IMR-90 (cell line): Measurements from ENCODE around the gene INTS12. TPM values are rescaled to one million over a fixed set of nuclear protein-coding genes. Genes with fewer than 3 reads are reported as not detected.

Source experiments
- ATAC-seq: fragments of 200-7000 bp; cut with Tn5 transposase; 2 replicates; pipeline ENCODE4 v1.9.1; 2020; ENCODE audit warnings: low read depth, mild to moderate bottlenecking, moderate library complexity
- BruUV-seq: library from RNA; stranded (reverse); fragments of 400-500 nt; replicated peaks from 2 replicates; lab custom pipeline; 2021; lab: Mats Ljungman, UMichigan
- CTCF ChIA-PET: fragments of 300-600 bp; formaldehyde crosslinking; extraction: SDS; loops from one replicate; lab custom pipeline; 2021; ENCODE audit warnings: antibody characterized with exemption; lab: Yijun Ruan, JAX
- POLR2A ChIA-PET: fragments of 300-600 bp; sonication (Branson Sonifier 250); formaldehyde crosslinking; loops from one replicate; lab custom pipeline; 2022; ENCODE audit warnings: antibody characterized with exemption; ENCODE audit not compliant: unreplicated experiment; lab: Charles Lee
- DNase-seq: peaks from one replicate; pipeline ENCODE4 v3.0.0; 2013
- H2AFZ ChIP-seq: replicated peaks from 2 replicates; pipeline ENCODE3; 2013; ENCODE audit warnings: low read length, mild to moderate bottlenecking; ENCODE audit not compliant: poor library complexity
- H2AK5ac ChIP-seq: 2 replicates; pipeline ENCODE4 v1.6.1; 2013; ENCODE audit warnings: low read depth, low read length, inconsistent platforms
- H2AK9ac ChIP-seq: replicated peaks from 2 replicates; pipeline ENCODE3; 2013; ENCODE audit warnings: mild to moderate bottlenecking, low read depth, low read length, moderate library complexity; ENCODE audit not compliant: poor library complexity
- H2BK120ac ChIP-seq: 2 replicates; pipeline ENCODE4 v1.6.1; 2013; ENCODE audit warnings: low read depth, low read length, inconsistent platforms
- H2BK15ac ChIP-seq: 3 replicates; pipeline ENCODE4 v1.6.1; 2013; ENCODE audit warnings: low read depth, low read length, inconsistent platforms
- H2BK20ac ChIP-seq: 2 replicates; pipeline ENCODE4 v1.6.1; 2013; ENCODE audit warnings: low read depth, mild to moderate bottlenecking, inconsistent platforms, low read length, moderate library complexity
- H2BK5ac ChIP-seq: 2 replicates; pipeline ENCODE4 v1.6.1; 2013; ENCODE audit warnings: mild to moderate bottlenecking, low read depth, low read length, inconsistent platforms; ENCODE audit not compliant: poor library complexity, severe bottlenecking
- H3K14ac ChIP-seq: replicated peaks from 2 replicates; pipeline ENCODE4 v1.6.1; 2013; ENCODE audit warnings: low read depth, low read length, inconsistent platforms
- H3K18ac ChIP-seq: 2 replicates; pipeline ENCODE4 v1.6.1; 2013; ENCODE audit warnings: low read depth, low read length, control low read depth
- H3K23ac ChIP-seq: 2 replicates; pipeline ENCODE4 v1.6.1; 2013; ENCODE audit warnings: low read depth, low read length, inconsistent platforms
- H3K27ac ChIP-seq: 2 replicates; pipeline ENCODE4 v1.5.1; 2013; ENCODE audit warnings: mild to moderate bottlenecking, control low read depth, low read length; ENCODE audit not compliant: insufficient read depth
- H3K27me3 ChIP-seq: 2 replicates; pipeline ENCODE4 v1.6.1; 2013; ENCODE audit warnings: low read length; ENCODE audit not compliant: control insufficient read depth, insufficient read depth
- H3K36me3 ChIP-seq: 2 replicates; pipeline ENCODE4 v1.6.1; 2013; ENCODE audit warnings: low read length, mixed read lengths; ENCODE audit not compliant: control insufficient read depth, insufficient read depth
- H3K4ac ChIP-seq: 2 replicates; pipeline ENCODE4 v1.6.1; 2013; ENCODE audit warnings: low read depth, low read length, inconsistent platforms
- H3K4me1 ChIP-seq: 2 replicates; pipeline ENCODE4 v1.6.1; 2013; ENCODE audit warnings: low read length, mixed read lengths; ENCODE audit not compliant: control insufficient read depth, insufficient read depth
- H3K4me2 ChIP-seq: 2 replicates; pipeline ENCODE4 v1.6.1; 2013; ENCODE audit warnings: low read depth, mild to moderate bottlenecking, control low read depth, low read length, moderate library complexity
- H3K4me3 ChIP-seq: 2 replicates; pipeline ENCODE4 v1.5.1; 2013; ENCODE audit warnings: low read depth, mild to moderate bottlenecking, control low read depth, low read length, moderate library complexity; ENCODE audit not compliant: insufficient read depth
- H3K56ac ChIP-seq: 2 replicates; pipeline ENCODE4 v1.6.1; 2013; ENCODE audit warnings: low read length, inconsistent platforms; ENCODE audit not compliant: insufficient read depth; ENCODE audit errors: extremely low read depth
- H3K79me1 ChIP-seq, 2 experiments: 2 replicates each; pipeline ENCODE4 v1.6.1; 2013; ENCODE audit warnings: low read length in 2 of 2, inconsistent platforms in 1 of 2, low read depth in 1 of 2
- H3K9ac ChIP-seq: 2 replicates; pipeline ENCODE4 v1.6.1; 2013; ENCODE audit warnings: low read depth, low read length, control low read depth
- H3K9me1 ChIP-seq: 2 replicates; pipeline ENCODE4 v1.6.1; 2013; ENCODE audit warnings: low read length, inconsistent platforms; ENCODE audit not compliant: insufficient read depth
- H3K9me3 ChIP-seq: 2 replicates; pipeline ENCODE4 v1.6.1; 2013; ENCODE audit warnings: low read length; ENCODE audit not compliant: control insufficient read depth, insufficient read depth
- H4K20me1 ChIP-seq: 2 replicates; pipeline ENCODE4 v1.6.1; 2013; ENCODE audit warnings: low read length, inconsistent platforms; ENCODE audit not compliant: insufficient read depth
- H4K5ac ChIP-seq: 2 replicates; pipeline ENCODE4 v1.6.1; 2013; ENCODE audit warnings: mild to moderate bottlenecking, low read depth, low read length, control low read depth
- H4K8ac ChIP-seq, 2 experiments: 2 replicates each; pipeline ENCODE4 v1.6.1; 2013; ENCODE audit warnings: low read depth in 2 of 2, low read length in 2 of 2, control low read depth in 1 of 2, inconsistent platforms in 1 of 2
- H4K91ac ChIP-seq: 2 replicates; pipeline ENCODE4 v1.6.1; 2013; ENCODE audit warnings: low read depth, low read length, inconsistent platforms; ENCODE audit not compliant: insufficient read depth
- CEBPB ChIP-seq: IDR thresholded peaks from 2 replicates; pipeline ENCODE4 v1.6.1; 2012; ENCODE audit warnings: low read depth, low read length, improper control_type of control experiment
- MAFK ChIP-seq: IDR thresholded peaks from 2 replicates; pipeline ENCODE4 v1.6.1; 2012; ENCODE audit warnings: low read depth, low read length, improper control_type of control experiment
- WGBS, 2 experiments: methylation state at CpG; one replicate each; pipeline versions ENCODE4 v1.1.5 to v1.1.7; 2013; ENCODE audit warnings: missing lambda C conversion rate in 2 of 2; ENCODE audit not compliant: insufficient read length in 1 of 2; ENCODE audit errors: extremely low coverage in 2 of 2; 5-methylcytosine and 5-hydroxymethylcytosine counted together
- dilution Hi-C: fragments of 300-500 bp; cut with HindIII; formaldehyde crosslinking; loops from one replicate; pipeline ENCODE4 v1.14.3; 2018; ENCODE audit warnings: low sequenced_read_pairs; ENCODE audit not compliant: unreplicated experiment
- in situ Hi-C: fragments of 300-500 bp; cut with MboI; formaldehyde crosslinking; loops from 3 replicates; pipeline ENCODE4 v1.14.3; 2019; ENCODE audit warnings: low sequenced_read_pairs, inconsistent platforms, mixed read lengths
- intact Hi-C: fragments of 100-400 bp; cut with micrococcal nuclease; formaldehyde crosslinking; loops from 2 replicates; pipeline ENCODE4 v1.10.0; 2022
- polyA plus RNA-seq, 3 experiments: library from polyadenylated mRNA; depleted of rRNA; stranded (reverse); fragments of >200 nt; gene quantifications; 2 replicates each; pipeline ENCODE4 v1.2.3, GENCODE V29; 2012; ENCODE audit warnings: low replicate concordance in 1 of 3
- total RNA-seq: library from RNA; depleted of rRNA; stranded (reverse); fragments of >200 nt; gene quantifications from 2 replicates; pipeline ENCODE4 v1.2.3, GENCODE V29; 2012

The INTS12 gene
- total and polyA plus RNA-seq, 2 of the 4 experiments (the other 2 are of a cell fraction), result 27.5 to 36.0 TPM

GRCh38 chr4:105725623-105726022, 17.1 kb upstream of the INTS12 start:
- ChIA-PET POLR2A (no interaction called here), CTCF (no interaction called here)
- Histone ChIP-seq H4K5ac (no peak overlapping the region), H4K91ac (no peak overlapping the region), H3K9me3 (no peaks in the 10 kb centered on the region), H2AK5ac (no peak overlapping the region), H2AFZ (no peak overlapping the region), H3K27me3 (no peaks in the 10 kb centered on the region), H2BK15ac (no peak overlapping the region), H3K4me3 (no peak overlapping the region), H3K79me1 (no peaks in the 10 kb centered on the region), H3K36me3 (no peaks in the 10 kb centered on the region), H2BK120ac (no peak overlapping the region), H3K4me2 (no peak overlapping the region), H2BK20ac (no peak overlapping the region), H3K56ac (no peak overlapping the region), H3K9me1 (no peaks in the 10 kb centered on the region), H4K20me1 (no peaks in the 10 kb centered on the region), H2AK9ac (no peak overlapping the region), H3K4ac (no peak overlapping the region), H2BK5ac (no peak overlapping the region), H3K23ac (no peak overlapping the region), H3K14ac (no peak overlapping the region), H3K18ac (no peak overlapping the region), H3K4me1 (no peaks in the 10 kb centered on the region), H3K9ac (no peak overlapping the region), H4K8ac (no peak overlapping the region), H3K27ac (no peak overlapping the region)
- no peak for DNase-seq
- dilution Hi-C loops, result no loop called here
- no TSS peak for BruUV-seq
- WGBS, 2 experiments, result no CpG with 5 or more reads among the region's 2 CpGs
- ATAC-seq, result no peak
- in situ Hi-C loops, result no loop called here
- no peak for TF ChIP-seq CEBPB
- no peak for TF ChIP-seq MAFK
- intact Hi-C loops, result no loop called here
